ENCODE results near the gene CUX1.

Gene CUX1

GRCh38 chr7:102248456-102249395 lies 431.3 kb downstream of the CUX1 start:
- no peak overlapping the region for H3K4me3 ChIP-seq (replicated peaks; ENCODE audit: insufficient read depth, low read length)
- no peak for DNase-seq (ENCODE audit: low read depth in 1 of 2, low spot score in 1 of 2)
- H3K27me3 ChIP-seq (ENCODE audit: insufficient read depth, poor library complexity, severe bottlenecking): no peaks in the 10 kb centered on the region
- no peak overlapping the region for H3K27ac ChIP-seq (replicated peaks)
- no peak for TF ChIP-seq REST (IDR thresholded peaks at IDR 0.05; ENCODE audit: insufficient replicate concordance, low read depth)
- no peak for TF ChIP-seq GABPA (IDR thresholded peaks at IDR 0.05; ENCODE audit: low read depth)
- TF ChIP-seq SPI1 (IDR thresholded peaks at IDR 0.05; ENCODE audit: borderline replicate concordance, low read depth): no peak
- no peak for TF ChIP-seq POLR2AphosphoS5 (IDR thresholded peaks at IDR 0.05; ENCODE audit: low read depth)
- no peak for TF ChIP-seq CTCF (IDR thresholded peaks at IDR 0.05; ENCODE audit: insufficient read depth, low read length)

GRCh38 chr7:102251531-102252365 lies 434.3 kb downstream of the CUX1 start:
- H3K27ac ChIP-seq (replicated peaks): no peak overlapping the region
- TF ChIP-seq GABPA (IDR thresholded peaks at IDR 0.05; ENCODE audit: low read depth) (no peak), REST (IDR thresholded peaks at IDR 0.05; ENCODE audit: insufficient replicate concordance, low read depth) (no peak), CTCF (IDR thresholded peaks at IDR 0.05; ENCODE audit: insufficient read depth, low read length) (no peak), SPI1 (IDR thresholded peaks at IDR 0.05; ENCODE audit: borderline replicate concordance, low read depth) (no peak), POLR2AphosphoS5 (IDR thresholded peaks at IDR 0.05; ENCODE audit: low read depth) (no peak)
- H3K27me3 ChIP-seq (ENCODE audit: insufficient read depth, poor library complexity, severe bottlenecking): no peaks in the 10 kb centered on the region
- DNase-seq (ENCODE audit: low read depth in 1 of 2, low spot score in 1 of 2): no peak
- H3K4me3 ChIP-seq (replicated peaks; ENCODE audit: insufficient read depth, low read length): no peak overlapping the region

GRCh38 chr7:102252366-102252982 lies 435.0 kb downstream of the CUX1 start:
- Histone ChIP-seq H3K4me3 (replicated peaks; ENCODE audit: insufficient read depth, low read length) (no peak overlapping the region), H3K27ac (replicated peaks) (no peak overlapping the region), H3K27me3 (ENCODE audit: insufficient read depth, poor library complexity, severe bottlenecking) (no peaks in the 10 kb centered on the region)
- TF ChIP-seq SPI1 (IDR thresholded peaks at IDR 0.05; ENCODE audit: borderline replicate concordance, low read depth): no peak
- TF ChIP-seq REST (IDR thresholded peaks at IDR 0.05; ENCODE audit: insufficient replicate concordance, low read depth): no peak
- no peak for TF ChIP-seq GABPA (IDR thresholded peaks at IDR 0.05; ENCODE audit: low read depth)
- no peak for TF ChIP-seq POLR2AphosphoS5 (IDR thresholded peaks at IDR 0.05; ENCODE audit: low read depth)
- no peak for TF ChIP-seq CTCF (IDR thresholded peaks at IDR 0.05; ENCODE audit: insufficient read depth, low read length)
- no peak for DNase-seq (ENCODE audit: low read depth in 1 of 2, low spot score in 1 of 2)

Measured in HL-60 (cell line).